ENCODE data around the gene UBE2A.

The UBE2A gene

DNA sequence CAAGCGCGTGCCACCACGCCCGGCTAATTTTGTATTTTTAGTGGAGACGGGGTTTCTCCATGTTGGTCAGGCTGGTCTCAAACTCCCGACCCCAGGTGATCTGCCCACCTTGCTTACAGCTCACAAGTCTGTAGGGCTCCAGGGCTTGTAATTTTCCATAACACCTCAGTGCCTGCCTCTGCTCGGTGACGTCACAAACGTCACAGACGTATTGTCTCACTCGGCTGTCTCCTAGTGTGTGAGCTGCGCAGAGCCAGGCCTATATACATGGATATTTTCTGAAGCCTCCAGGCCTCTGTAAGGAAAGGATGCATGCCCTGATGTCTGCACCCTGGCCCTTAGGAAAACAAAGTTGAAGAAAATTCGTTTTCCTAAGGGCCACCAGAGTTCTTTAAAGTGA is 40.4 kb downstream of the UBE2A start:
- no peak for DNase-seq

DNA sequence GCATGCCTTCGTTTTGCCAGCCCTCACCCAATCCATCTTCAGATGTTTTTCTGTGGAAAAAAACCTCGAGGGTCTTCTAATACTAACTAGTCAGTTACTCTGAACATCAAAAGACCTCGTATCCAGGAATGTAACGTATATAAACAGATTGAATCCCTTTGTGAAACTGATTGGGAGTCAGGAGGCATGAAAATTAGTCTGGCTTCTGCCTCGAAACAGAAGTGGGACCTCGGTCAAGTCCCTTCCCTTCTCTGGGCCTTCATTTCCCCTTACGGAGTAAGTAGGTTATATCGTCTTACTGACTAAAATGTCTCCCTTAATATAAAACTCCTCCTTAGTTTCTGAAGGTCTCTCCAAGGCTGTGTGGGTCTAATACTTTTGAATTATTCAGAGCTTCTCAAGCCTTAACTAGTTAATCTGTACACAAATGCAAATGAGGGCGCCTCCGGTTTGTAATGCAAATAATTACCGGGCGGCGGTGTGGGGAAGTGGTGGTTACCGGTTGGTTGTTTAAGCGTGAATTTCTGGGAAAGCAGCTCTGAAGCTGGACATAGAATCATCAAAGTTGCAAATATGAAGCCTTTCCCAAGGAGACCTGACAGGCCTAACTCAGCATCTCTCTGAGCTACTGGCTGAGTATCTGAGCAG is 43.3 kb downstream of the UBE2A start:
- DNase-seq = no peak

DNA sequence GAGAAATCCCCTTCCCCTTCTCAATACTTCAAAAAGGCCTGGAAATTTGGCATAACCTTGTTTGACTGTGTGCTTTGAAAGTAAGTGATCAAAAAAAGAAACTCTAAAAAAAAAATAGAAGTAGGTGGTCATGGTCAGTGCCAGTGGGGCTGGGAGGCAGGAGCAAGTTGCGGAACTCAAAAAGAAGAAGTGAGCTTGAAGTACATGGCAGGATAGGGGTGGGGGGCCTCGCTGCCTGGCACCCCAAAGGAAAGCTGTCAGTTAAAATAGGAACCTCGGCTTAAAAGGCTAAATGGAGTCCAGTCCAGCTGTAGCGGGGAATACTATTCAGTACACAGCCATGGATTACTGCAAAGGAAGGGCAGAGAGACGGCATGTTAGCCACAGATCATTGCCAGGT is 44.1 kb downstream of the UBE2A start:
- no peak for DNase-seq

DNA sequence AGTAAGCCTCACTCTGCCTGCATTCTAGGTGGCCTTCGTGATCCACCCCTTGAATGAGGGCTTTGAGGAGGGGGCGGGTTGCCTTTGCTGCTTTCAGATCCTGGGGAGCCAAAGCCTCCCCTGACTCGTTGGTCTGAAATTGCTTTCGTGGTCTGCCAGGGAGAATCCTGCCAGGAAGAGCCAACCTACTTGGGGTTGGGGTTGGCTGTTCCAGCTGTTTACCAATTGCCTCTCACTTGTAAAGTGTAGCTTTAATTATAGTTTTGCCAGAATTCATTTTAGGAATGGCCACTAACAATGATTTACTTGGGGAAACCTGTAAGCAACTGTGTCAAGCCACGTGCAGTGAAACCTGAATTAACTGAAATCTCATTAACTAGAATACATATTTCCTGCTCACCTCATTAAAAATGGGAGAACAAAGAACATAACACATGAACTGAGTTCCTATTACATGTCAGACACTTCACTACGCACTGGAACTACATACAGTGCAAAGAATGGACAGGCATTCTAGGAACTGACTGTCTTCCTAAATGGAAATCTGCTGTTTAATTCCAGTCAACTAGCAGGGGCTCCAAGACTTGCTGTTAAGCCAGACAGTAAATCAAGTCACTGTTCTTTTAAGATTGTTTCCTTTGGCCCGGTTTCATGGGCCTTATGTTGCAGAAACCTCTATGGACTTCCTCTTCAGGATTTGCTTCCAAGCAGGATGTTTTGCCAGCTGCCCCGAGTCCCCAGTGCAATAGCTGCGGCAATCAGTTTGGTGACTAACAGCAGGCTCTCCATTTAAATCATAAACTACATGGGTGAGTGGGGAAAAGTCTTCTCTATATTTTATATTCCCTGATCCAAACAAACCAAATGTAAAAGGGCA is 48.2 kb downstream of the UBE2A start:
- DNase-seq = peak; percentile 53

DNA sequence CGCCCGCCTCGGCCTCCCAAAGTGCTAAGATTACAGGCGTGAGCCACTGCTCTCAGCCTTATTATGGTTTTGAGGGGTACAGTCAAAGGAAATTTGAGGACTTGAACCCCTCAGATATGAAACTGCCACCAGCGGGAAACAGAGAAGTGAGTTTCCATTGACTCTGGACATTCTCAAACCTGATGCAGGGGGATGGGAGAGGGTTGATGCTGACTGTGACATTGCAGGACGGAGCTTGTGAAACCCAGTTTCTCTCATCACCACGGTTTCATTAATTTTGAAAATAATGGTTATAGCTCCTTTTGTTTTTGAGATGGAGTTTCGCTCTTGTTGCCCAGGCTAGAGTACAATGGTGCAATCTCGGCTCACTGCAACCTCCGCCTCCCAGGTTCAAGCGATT is 50.1 kb downstream of the UBE2A start:
- no peak for DNase-seq

DNA sequence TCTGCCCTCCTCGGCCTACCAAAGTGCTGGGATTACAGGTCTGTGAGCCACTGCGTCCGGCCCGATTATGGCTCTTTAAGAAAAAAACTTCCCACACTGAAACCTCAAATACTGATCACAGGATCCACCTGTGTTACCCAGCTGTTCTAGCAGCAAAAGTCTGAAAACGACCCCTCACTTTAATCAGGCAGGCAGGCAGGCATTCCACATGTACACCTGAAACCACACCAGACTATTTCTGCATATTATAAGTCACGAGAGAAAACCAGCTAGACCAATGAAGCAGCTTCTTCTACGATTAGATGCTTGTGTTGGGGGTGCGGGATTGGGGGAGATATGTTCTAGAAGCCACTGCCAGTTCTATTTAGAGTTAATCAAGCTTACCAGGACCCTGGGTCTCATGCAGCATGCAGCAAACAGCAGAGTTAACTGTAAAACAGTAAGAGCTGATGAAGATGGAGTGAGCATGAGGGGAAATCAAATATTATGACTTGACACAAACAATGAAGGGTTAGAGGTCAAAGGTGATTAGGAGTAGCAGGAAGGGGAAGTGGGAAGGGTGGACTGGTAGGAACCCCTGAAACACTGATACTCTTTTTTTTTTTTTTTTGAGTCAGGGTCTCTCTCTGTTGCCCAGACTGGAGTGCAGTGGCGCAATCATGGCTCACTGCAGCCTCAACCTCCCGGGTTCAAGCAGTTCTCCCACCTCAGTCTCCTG is 50.7 kb downstream of the UBE2A start:
- DNase-seq = no peak

DNA sequence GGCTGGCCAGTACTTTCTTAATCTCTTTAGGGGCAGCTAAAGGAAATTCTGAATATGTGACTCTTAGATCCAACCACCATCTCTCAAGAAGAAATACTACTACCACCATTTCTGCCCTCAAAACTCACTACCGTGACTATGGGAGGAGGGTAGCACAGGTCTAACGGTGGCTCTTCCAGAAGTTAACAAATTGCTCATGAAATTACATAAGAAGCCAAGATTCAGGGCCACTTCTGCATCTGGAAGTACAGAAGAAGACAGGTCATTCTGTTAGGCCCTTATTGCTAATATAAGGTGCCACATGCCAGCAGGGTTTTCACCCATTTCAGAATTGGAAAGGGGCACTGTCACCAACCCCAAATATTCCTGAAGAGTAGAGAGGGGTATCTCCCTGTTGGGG is 51.5 kb downstream of the UBE2A start:
- no peak for DNase-seq
